ENCODE measurements around the gene STAT5A. TPM values are rescaled to one million over a fixed set of nuclear protein-coding genes. Genes with fewer than 3 reads are reported as not detected.

STAT5A gene
- total and polyA plus RNA-seq, 9 of the 15 experiments (the other 6 are each of a cell fraction or from before 2014, with no cell fraction given): 79.9 to 415 (median 196) TPM

DNA sequence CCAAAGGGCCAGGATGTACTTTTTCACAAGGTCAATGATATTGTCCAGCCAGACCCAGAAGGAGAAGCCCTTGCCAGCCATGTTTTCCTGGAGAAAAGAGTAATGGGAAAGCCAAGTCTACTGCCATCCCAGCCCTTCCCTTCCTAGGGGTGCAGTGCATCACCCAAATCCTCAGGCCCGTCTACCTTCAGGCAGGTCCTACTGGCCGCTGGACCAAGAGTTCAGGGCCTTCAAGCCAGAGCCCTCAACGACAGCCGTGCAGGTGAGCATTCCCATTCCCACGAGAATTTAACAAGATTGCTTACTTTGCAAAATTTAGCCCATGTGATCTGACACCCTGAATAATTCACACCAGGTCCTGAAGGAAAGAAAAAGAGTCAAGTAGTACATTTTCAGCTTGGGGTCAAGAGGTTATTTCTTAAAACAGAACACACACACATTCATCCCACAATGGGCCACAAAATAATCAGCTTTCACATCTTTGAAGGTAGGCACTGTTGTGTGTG is 35.0 kb downstream of the STAT5A start:
- H3K4me1 ChIP-seq (replicated peaks in 1 of 2; ENCODE audit: control insufficient read depth in 2 of 2, insufficient read depth in 2 of 2, low read length in 2 of 2): peaks cover 39 to 43% of the 10 kb centered on the region in 2 experiments
- H4K20me1 ChIP-seq (replicated peaks; ENCODE audit: control insufficient read depth, insufficient read depth, low read length): no peaks in the 10 kb centered on the region
- H3K4me2 ChIP-seq (ENCODE audit: insufficient read depth, low read length): peak overlapping the region; percentile 36; the same call in 1 of the 2 replicates
- TF ChIP-seq ZNF316 (IDR thresholded peaks at IDR 0.05) (peak; percentile 96), ZNF282 (CRISPR knock-in tag; IDR thresholded peaks at IDR 0.05) (no peak), SP2 (IDR thresholded peaks at IDR 0.05; ENCODE audit: extremely low read depth, low read depth, low read length, poor library complexity, severe bottlenecking) (no peak), MAFF (IDR thresholded peaks at IDR 0.05; ENCODE audit: low read length) (peak; percentile 89), MAFK (IDR thresholded peaks at IDR 0.05; ENCODE audit: low read length) (peak; percentile 89), MAFG (tag; conservative IDR thresholded peaks at IDR 0.05) (peak; percentile 87), TAF15 (IDR thresholded peaks at IDR 0.05; ENCODE audit: low read depth, low read length) (no peak), C11orf30 (IDR thresholded peaks at IDR 0.05; ENCODE audit: low read depth) (peak; percentile 92), BMI1 (IDR thresholded peaks at IDR 0.05; ENCODE audit: low read length) (no peak)
- BruUV-seq (replicated peaks): no TSS peak
- no peaks in the 10 kb centered on the region for H3K27me3 ChIP-seq (ENCODE audit: control insufficient read depth in 2 of 2, insufficient read depth in 2 of 2, low read length in 2 of 2)
- no peak overlapping the region; a peak in 1 of 4 replicates for H3K9ac ChIP-seq (ENCODE audit: insufficient read depth in 1 of 2, low read depth in 2 of 2, low read length in 2 of 2)
- ATAC-seq (no peak), DNase-seq (ENCODE audit: extremely low read depth in 1 of 4, low spot score in 3 of 4) (no peak), FAIRE-seq (no peak)
- H3K9me3 ChIP-seq (replicated peaks; ENCODE audit: control insufficient read depth, insufficient read depth, low read depth, low read length): no peaks in the 10 kb centered on the region
- peaks cover 28% of the 10 kb centered on the region for H3K79me2 ChIP-seq (ENCODE audit: control insufficient read depth, insufficient read depth, low read length)
- peak overlapping the region; percentile 23; the same call in 2 of the 3 replicates for H3K27ac ChIP-seq (ENCODE audit: extremely low read depth, low read depth, low read length)
- in situ Hi-C loops (cut with MboI) (loop anchor here (5.0 kb wide), 2 partner anchors 79 to 204 kb away; no protein-coding TSS in a partner anchor), intact Hi-C loops (cut with micrococcal nuclease) (loop anchor here (1.0 to 5.0 kb wide), 4 partner anchors 64 to 194 kb away; partner anchors contain the start of genes ATP6V0A1 and STAT3)
- H2AFZ ChIP-seq (ENCODE audit: low read depth, low read length): no peak overlapping the region
- CTCF ChIA-PET (ENCODE audit: low intra/inter-chr PET ratio): interaction anchor here (0.6 to 3.2 kb wide), 11 partner anchors 10 to 396 kb away, joined by 3 to 46 read pairs (median 3); partner anchors contain the start of gene ATP6V0A1
- H3K36me3 ChIP-seq (ENCODE audit: control insufficient read depth, insufficient read depth, low read length): peaks cover 72% of the 10 kb centered on the region
- H3K9me1 ChIP-seq (ENCODE audit: control insufficient read depth, insufficient read depth, low read length): no peaks in the 10 kb centered on the region
- POLR2A ChIA-PET: interaction anchor here (0.9 to 1.5 kb wide), 3 partner anchors 12 to 196 kb away, joined by 3 to 6 read pairs (median 4); no protein-coding TSS in a partner anchor
- H3K4me3 ChIP-seq: no peak overlapping the region
- 73% methylated on average over 5 of the region's 5 CpGs for WGBS (ENCODE audit: insufficient coverage, low coverage, missing lambda C conversion rate)

All from K562 (cell line).